ENCODE results near the gene NCAM1.

NCAM1 gene

GRCh38 chr11:112961751-112962578 is 745 bp downstream of the NCAM1 start:
- Histone ChIP-seq H2AFZ (ENCODE audit: low read depth, low read length) (no peak overlapping the region), H3K4me1 (ENCODE audit: insufficient read depth, low read length) (no peaks in the 10 kb centered on the region), H3K27me3 (ENCODE audit: insufficient read depth, low read length, poor library complexity) (no peaks in the 10 kb centered on the region), H3K79me2 (ENCODE audit: insufficient read depth, low read length) (no peaks in the 10 kb centered on the region), H3K4me2 (ENCODE audit: insufficient read depth, low read length) (no peak overlapping the region), H3K4me3 (ENCODE audit: low read depth in 1 of 2, low read length in 2 of 2) (no peak overlapping the region), H4K20me1 (ENCODE audit: insufficient read depth, low read length) (no peaks in the 10 kb centered on the region), H3K36me3 (ENCODE audit: insufficient read depth, low read length) (no peaks in the 10 kb centered on the region), H3K27ac (ENCODE audit: low read length) (no peak overlapping the region), H3K9ac (ENCODE audit: low read depth, low read length) (no peak overlapping the region), H3K9me3 (ENCODE audit: insufficient read depth, low read length, severe bottlenecking) (no peaks in the 10 kb centered on the region)
- TF ChIP-seq EZH2 (IDR thresholded peaks at IDR 0.05; ENCODE audit: borderline replicate concordance, low read depth, low read length, severe bottlenecking) (no peak), CTCF (IDR thresholded peaks at IDR 0.05; ENCODE audit: borderline replicate concordance, extremely low read depth, low read length, poor library complexity, severe bottlenecking) (no peak)
- ATAC-seq (ENCODE audit: insufficient read depth, low read depth) (no peak), DNase-seq (no peak)

- Histone ChIP-seq H3K27me3 (ENCODE audit: insufficient read depth, low read length, poor library complexity) (no peaks in the 10 kb centered on the region), H3K27ac (ENCODE audit: low read length) (no peak overlapping the region), H3K9ac (ENCODE audit: low read depth, low read length) (no peak overlapping the region), H4K20me1 (ENCODE audit: insufficient read depth, low read length) (no peaks in the 10 kb centered on the region), H3K4me2 (ENCODE audit: insufficient read depth, low read length) (no peak overlapping the region), H3K4me3 (ENCODE audit: low read depth in 1 of 2, low read length in 2 of 2) (no peak overlapping the region), H3K79me2 (ENCODE audit: insufficient read depth, low read length) (no peaks in the 10 kb centered on the region), H3K36me3 (ENCODE audit: insufficient read depth, low read length) (no peaks in the 10 kb centered on the region), H3K9me3 (ENCODE audit: insufficient read depth, low read length, severe bottlenecking) (no peaks in the 10 kb centered on the region), H2AFZ (ENCODE audit: low read depth, low read length) (no peak overlapping the region), H3K4me1 (ENCODE audit: insufficient read depth, low read length) (no peaks in the 10 kb centered on the region)
- DNase-seq (no peak), ATAC-seq (ENCODE audit: insufficient read depth, low read depth) (no peak)
- TF ChIP-seq CTCF (IDR thresholded peaks at IDR 0.05; ENCODE audit: borderline replicate concordance, extremely low read depth, low read length, poor library complexity, severe bottlenecking) = no peak
- TF ChIP-seq EZH2 (IDR thresholded peaks at IDR 0.05; ENCODE audit: borderline replicate concordance, low read depth, low read length, severe bottlenecking) = no peak
These were observed 1.6 kb downstream of the NCAM1 start for GRCh38 chr11:112962579-112963367.

GRCh38 chr11:112963368-112963955 is 2.2 kb downstream of the NCAM1 start:
- H3K36me3 ChIP-seq (ENCODE audit: insufficient read depth, low read length) = no peaks in the 10 kb centered on the region
- H3K4me2 ChIP-seq (ENCODE audit: insufficient read depth, low read length) = no peak overlapping the region
- no peaks in the 10 kb centered on the region for H3K27me3 ChIP-seq (ENCODE audit: insufficient read depth, low read length, poor library complexity)
- H3K79me2 ChIP-seq (ENCODE audit: insufficient read depth, low read length) = no peaks in the 10 kb centered on the region
- H3K4me3 ChIP-seq (ENCODE audit: low read depth in 1 of 2, low read length in 2 of 2) = no peak overlapping the region
- H3K27ac ChIP-seq (ENCODE audit: low read length) = no peak overlapping the region
- TF ChIP-seq CTCF (IDR thresholded peaks at IDR 0.05; ENCODE audit: borderline replicate concordance, extremely low read depth, low read length, poor library complexity, severe bottlenecking) (no peak), EZH2 (IDR thresholded peaks at IDR 0.05; ENCODE audit: borderline replicate concordance, low read depth, low read length, severe bottlenecking) (no peak)
- H3K4me1 ChIP-seq (ENCODE audit: insufficient read depth, low read length) = no peaks in the 10 kb centered on the region
- no peak overlapping the region for H2AFZ ChIP-seq (ENCODE audit: low read depth, low read length)
- no peaks in the 10 kb centered on the region for H3K9me3 ChIP-seq (ENCODE audit: insufficient read depth, low read length, severe bottlenecking)
- no peak overlapping the region for H3K9ac ChIP-seq (ENCODE audit: low read depth, low read length)
- no peak for DNase-seq
- ATAC-seq (ENCODE audit: insufficient read depth, low read depth) = no peak
- H4K20me1 ChIP-seq (ENCODE audit: insufficient read depth, low read length) = no peaks in the 10 kb centered on the region
